OCI-LY1 (cell line): ENCODE measurements around the gene CNOT4.

Experiments used
- H2AFZ ChIP-seq: fragments of 200-600 bp; sonication (generic), shearing (Covaris generic); 2 replicates; pipeline ENCODE4 v1.6.0; 2014; ENCODE audit warnings: antibody characterized with exemption, mild to moderate bottlenecking, low read length
- H3F3A ChIP-seq: fragments of 200-600 bp; sonication (generic), shearing (Covaris generic); 2 replicates; pipeline ENCODE4 v1.6.0; 2014; ENCODE audit warnings: mild to moderate bottlenecking, antibody characterized with exemption, low read length, moderate library complexity; ENCODE audit not compliant: insufficient read depth
- H3K27ac ChIP-seq: fragments of 200-600 bp; sonication (generic); 2 replicates; pipeline ENCODE4 v1.5.1; 2014; ENCODE audit warnings: low read length, mixed run types, mild to moderate bottlenecking, low read depth; ENCODE audit not compliant: poor library complexity, severe bottlenecking
- H3K27me3 ChIP-seq: fragments of 200-600 bp; sonication (generic); 2 replicates; pipeline ENCODE4 v1.6.0; 2014; ENCODE audit warnings: antibody characterized with exemption, mild to moderate bottlenecking, low read length, moderate library complexity; ENCODE audit not compliant: insufficient read depth
- H3K36me3 ChIP-seq: fragments of 200-600 bp; sonication (generic); 2 replicates; pipeline ENCODE4 v1.6.1; 2014; ENCODE audit warnings: mild to moderate bottlenecking, antibody characterized with exemption, low read length, moderate library complexity, mixed read lengths; ENCODE audit not compliant: insufficient read depth
- H3K4me1 ChIP-seq: fragments of 200-600 bp; sonication (generic); 2 replicates; pipeline ENCODE4 v1.5.1; 2014; ENCODE audit warnings: mild to moderate bottlenecking, low read length, moderate library complexity; ENCODE audit not compliant: insufficient read depth, severe bottlenecking
- H3K4me2 ChIP-seq: fragments of 200-600 bp; sonication (generic), shearing (Covaris generic); 2 replicates; pipeline ENCODE4 v1.6.1; 2014; ENCODE audit warnings: low read length
- H3K4me3 ChIP-seq: fragments of 200-600 bp; sonication (generic); 2 replicates; pipeline ENCODE4 v1.5.1; 2014; ENCODE audit warnings: low read length, low read depth, mild to moderate bottlenecking, mixed read lengths; ENCODE audit not compliant: poor library complexity, severe bottlenecking
- H3K79me2 ChIP-seq: fragments of 200-600 bp; shearing (Covaris generic); 2 replicates; pipeline ENCODE4 v1.6.1; 2016; ENCODE audit warnings: mixed run types, low read length, mixed read lengths; ENCODE audit not compliant: insufficient read depth
- H3K9ac ChIP-seq: fragments of 200-600 bp; sonication (generic), shearing (Covaris generic); 2 replicates; pipeline ENCODE4 v1.6.1; 2014; ENCODE audit warnings: mild to moderate bottlenecking, low read length, mixed read lengths
- H3K9me2 ChIP-seq: fragments of 200-600 bp; sonication (generic), shearing (Covaris generic); 2 replicates; pipeline ENCODE4 v1.6.1; 2014; ENCODE audit warnings: low read depth, mild to moderate bottlenecking, low read length, mixed read lengths
- H3K9me3 ChIP-seq: fragments of 200-600 bp; shearing (Covaris generic); 2 replicates; pipeline ENCODE4 v1.6.1; 2014; ENCODE audit warnings: low read length, mixed read lengths
- H4K20me1 ChIP-seq: fragments of 200-600 bp; sonication (generic), shearing (Covaris generic); 2 replicates; pipeline ENCODE4 v1.6.0; 2016; ENCODE audit warnings: mild to moderate bottlenecking, low read length; ENCODE audit not compliant: insufficient read depth
- EZH2 ChIP-seq: fragments of 200-600 bp; sonication (generic), shearing (Covaris generic); IDR thresholded peaks from 2 replicates; pipeline ENCODE4 v1.8.0; 2017; ENCODE audit warnings: borderline replicate concordance, mixed run types, mild to moderate bottlenecking, antibody characterized with exemption, low read length, moderate library complexity, mixed read lengths
- TF ChIP-seq, protein P1 (sequence below): fragments of 200-600 bp; sonication (generic), shearing (Covaris generic); IDR thresholded peaks from 2 replicates; pipeline ENCODE4 v1.5.1; 2017; ENCODE audit warnings: mild to moderate bottlenecking, antibody characterized with exemption, low read length, moderate library complexity, mixed read lengths

CNOT4 gene

GRCh38 chr7:135320268-135320667 lies 189.6 kb downstream of the CNOT4 start:
- Histone ChIP-seq H3F3A (no peaks in the 10 kb centered on the region), H3K27ac (no peak overlapping the region), H3K4me2 (no peak overlapping the region), H3K9me3 (peaks cover 8% of the 10 kb centered on the region), H3K9ac (no peak overlapping the region), H3K4me3 (no peak overlapping the region), H3K27me3 (no peaks in the 10 kb centered on the region; the same call in 1 of the 2 replicates), H3K4me1 (no peaks in the 10 kb centered on the region), H3K79me2 (no peaks in the 10 kb centered on the region), H2AFZ (no peak overlapping the region), H3K36me3 (no peaks in the 10 kb centered on the region; the same call in 1 of the 2 replicates), H3K9me2 (no peaks in the 10 kb centered on the region), H4K20me1 (no peaks in the 10 kb centered on the region)
- TF ChIP-seq, protein P1, sequence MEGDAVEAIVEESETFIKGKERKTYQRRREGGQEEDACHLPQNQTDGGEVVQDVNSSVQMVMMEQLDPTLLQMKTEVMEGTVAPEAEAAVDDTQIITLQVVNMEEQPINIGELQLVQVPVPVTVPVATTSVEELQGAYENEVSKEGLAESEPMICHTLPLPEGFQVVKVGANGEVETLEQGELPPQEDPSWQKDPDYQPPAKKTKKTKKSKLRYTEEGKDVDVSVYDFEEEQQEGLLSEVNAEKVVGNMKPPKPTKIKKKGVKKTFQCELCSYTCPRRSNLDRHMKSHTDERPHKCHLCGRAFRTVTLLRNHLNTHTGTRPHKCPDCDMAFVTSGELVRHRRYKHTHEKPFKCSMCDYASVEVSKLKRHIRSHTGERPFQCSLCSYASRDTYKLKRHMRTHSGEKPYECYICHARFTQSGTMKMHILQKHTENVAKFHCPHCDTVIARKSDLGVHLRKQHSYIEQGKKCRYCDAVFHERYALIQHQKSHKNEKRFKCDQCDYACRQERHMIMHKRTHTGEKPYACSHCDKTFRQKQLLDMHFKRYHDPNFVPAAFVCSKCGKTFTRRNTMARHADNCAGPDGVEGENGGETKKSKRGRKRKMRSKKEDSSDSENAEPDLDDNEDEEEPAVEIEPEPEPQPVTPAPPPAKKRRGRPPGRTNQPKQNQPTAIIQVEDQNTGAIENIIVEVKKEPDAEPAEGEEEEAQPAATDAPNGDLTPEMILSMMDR, result no peak
- no peak for TF ChIP-seq EZH2

DNA sequence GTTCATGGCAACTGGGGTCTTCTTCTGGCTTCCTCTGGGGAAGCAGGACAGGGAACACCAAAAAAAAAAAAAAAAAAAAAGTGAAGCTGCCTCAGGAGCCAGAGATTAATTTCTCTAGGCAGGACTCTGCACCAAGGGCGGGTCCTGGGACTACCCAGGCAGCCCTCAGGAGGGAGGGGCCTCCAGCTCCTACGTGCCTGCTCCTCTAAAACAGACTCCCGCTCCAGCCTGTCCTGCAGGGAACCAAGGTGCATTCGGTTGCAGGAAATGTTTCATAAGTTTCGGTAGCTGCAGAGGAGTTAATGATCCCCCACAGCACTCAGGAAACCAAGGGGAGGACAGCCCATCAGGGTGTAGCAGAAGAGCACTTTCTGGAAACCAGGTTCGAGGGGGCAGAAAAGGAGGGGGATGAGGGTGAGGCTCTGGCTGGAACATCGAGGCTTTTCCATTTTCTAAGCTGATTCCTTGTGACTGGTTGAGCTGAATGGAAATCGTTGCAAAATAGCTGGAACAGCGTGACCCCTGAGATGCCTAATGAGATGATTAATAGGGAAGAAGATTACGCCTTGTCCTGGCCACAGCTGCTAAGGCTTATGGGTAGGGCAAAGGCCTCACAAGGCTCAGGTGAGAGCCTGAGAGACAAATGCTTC lies 192.1 kb downstream of the CNOT4 start:
- no peaks in the 10 kb centered on the region for H3F3A ChIP-seq
- no peak overlapping the region for H3K27ac ChIP-seq
- H3K9me3 ChIP-seq, result no peaks in the 10 kb centered on the region
- H3K4me3 ChIP-seq, result no peak overlapping the region
- H3K9me2 ChIP-seq, result no peaks in the 10 kb centered on the region
- H3K4me2 ChIP-seq, result no peak overlapping the region
- no peak overlapping the region for H2AFZ ChIP-seq
- H3K4me1 ChIP-seq, result no peaks in the 10 kb centered on the region
- no peak overlapping the region for H3K9ac ChIP-seq
- H3K79me2 ChIP-seq, result no peaks in the 10 kb centered on the region
- no peaks in the 10 kb centered on the region for H4K20me1 ChIP-seq
- TF ChIP-seq EZH2, result no peak
- TF ChIP-seq, protein P1, result no peak
- H3K27me3 ChIP-seq, result no peaks in the 10 kb centered on the region
- H3K36me3 ChIP-seq, result no peaks in the 10 kb centered on the region

- H3F3A ChIP-seq, result no peaks in the 10 kb centered on the region
- no peak overlapping the region for H3K9ac ChIP-seq
- TF ChIP-seq, protein P1, result no peak
- TF ChIP-seq EZH2, result no peak
- no peaks in the 10 kb centered on the region for H3K27me3 ChIP-seq
- H3K36me3 ChIP-seq, result no peaks in the 10 kb centered on the region
- H3K79me2 ChIP-seq, result no peaks in the 10 kb centered on the region
- no peak overlapping the region for H3K4me2 ChIP-seq
- H3K9me2 ChIP-seq, result no peaks in the 10 kb centered on the region
- H4K20me1 ChIP-seq, result no peaks in the 10 kb centered on the region
- no peak overlapping the region for H2AFZ ChIP-seq
- no peak overlapping the region for H3K4me3 ChIP-seq
- no peaks in the 10 kb centered on the region for H3K9me3 ChIP-seq
- H3K27ac ChIP-seq, result no peak overlapping the region
- no peaks in the 10 kb centered on the region for H3K4me1 ChIP-seq
Measured at GRCh38 chr7:135316648-135317313, 193.1 kb downstream of the CNOT4 start.
